SK-N-SH (cell line): ENCODE results near the gene MSH2.

Experiments
- CTCF ChIP-seq: fragments of 200-600 bp; sonication (generic); IDR thresholded peaks from 2 replicates; pipeline ENCODE4 v1.6.1; 2017; ENCODE audit warnings: antibody characterized with exemption, mild to moderate bottlenecking, moderate library complexity
- FOXM1 ChIP-seq: IDR thresholded peaks from 2 replicates; pipeline ENCODE4 v1.4.0; 2012; ENCODE audit warnings: low read depth, mild to moderate bottlenecking
- GABPA ChIP-seq: IDR thresholded peaks from 2 replicates; pipeline ENCODE4 v1.4.0; 2012; ENCODE audit warnings: low read depth, mild to moderate bottlenecking
- JUND ChIP-seq: IDR thresholded peaks from 2 replicates; pipeline ENCODE4 v1.4.0; 2012
- RAD21 ChIP-seq: IDR thresholded peaks from 2 replicates; pipeline ENCODE4 v1.6.1; 2012; ENCODE audit warnings: mild to moderate bottlenecking, low read length
- SIN3A ChIP-seq: IDR thresholded peaks from 2 replicates; pipeline ENCODE4 v1.6.1; 2012; ENCODE audit warnings: low read depth, mild to moderate bottlenecking, low read length, moderate library complexity, borderline replicate concordance
- TF ChIP-seq, protein P1 (sequence below): IDR thresholded peaks from 2 replicates; pipeline ENCODE4 v1.6.1; 2012; ENCODE audit warnings: mild to moderate bottlenecking, low read depth, low read length, moderate library complexity

DNA sequence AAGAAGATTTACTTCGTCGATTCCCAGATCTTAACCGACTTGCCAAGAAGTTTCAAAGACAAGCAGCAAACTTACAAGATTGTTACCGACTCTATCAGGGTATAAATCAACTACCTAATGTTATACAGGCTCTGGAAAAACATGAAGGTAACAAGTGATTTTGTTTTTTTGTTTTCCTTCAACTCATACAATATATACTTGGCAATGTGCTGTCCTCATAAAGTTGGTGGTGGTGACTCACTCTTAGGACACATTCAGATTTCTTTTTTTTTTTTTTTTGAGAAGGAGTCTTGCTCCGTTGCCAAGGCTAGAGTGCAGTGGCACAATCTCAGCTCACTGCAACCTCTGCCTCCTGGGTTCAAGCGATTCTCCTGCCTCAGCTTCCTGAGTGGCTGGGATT is 26.8 kb downstream of the MSH2 start:
- TF ChIP-seq CTCF: no peak
- TF ChIP-seq, protein P1, sequence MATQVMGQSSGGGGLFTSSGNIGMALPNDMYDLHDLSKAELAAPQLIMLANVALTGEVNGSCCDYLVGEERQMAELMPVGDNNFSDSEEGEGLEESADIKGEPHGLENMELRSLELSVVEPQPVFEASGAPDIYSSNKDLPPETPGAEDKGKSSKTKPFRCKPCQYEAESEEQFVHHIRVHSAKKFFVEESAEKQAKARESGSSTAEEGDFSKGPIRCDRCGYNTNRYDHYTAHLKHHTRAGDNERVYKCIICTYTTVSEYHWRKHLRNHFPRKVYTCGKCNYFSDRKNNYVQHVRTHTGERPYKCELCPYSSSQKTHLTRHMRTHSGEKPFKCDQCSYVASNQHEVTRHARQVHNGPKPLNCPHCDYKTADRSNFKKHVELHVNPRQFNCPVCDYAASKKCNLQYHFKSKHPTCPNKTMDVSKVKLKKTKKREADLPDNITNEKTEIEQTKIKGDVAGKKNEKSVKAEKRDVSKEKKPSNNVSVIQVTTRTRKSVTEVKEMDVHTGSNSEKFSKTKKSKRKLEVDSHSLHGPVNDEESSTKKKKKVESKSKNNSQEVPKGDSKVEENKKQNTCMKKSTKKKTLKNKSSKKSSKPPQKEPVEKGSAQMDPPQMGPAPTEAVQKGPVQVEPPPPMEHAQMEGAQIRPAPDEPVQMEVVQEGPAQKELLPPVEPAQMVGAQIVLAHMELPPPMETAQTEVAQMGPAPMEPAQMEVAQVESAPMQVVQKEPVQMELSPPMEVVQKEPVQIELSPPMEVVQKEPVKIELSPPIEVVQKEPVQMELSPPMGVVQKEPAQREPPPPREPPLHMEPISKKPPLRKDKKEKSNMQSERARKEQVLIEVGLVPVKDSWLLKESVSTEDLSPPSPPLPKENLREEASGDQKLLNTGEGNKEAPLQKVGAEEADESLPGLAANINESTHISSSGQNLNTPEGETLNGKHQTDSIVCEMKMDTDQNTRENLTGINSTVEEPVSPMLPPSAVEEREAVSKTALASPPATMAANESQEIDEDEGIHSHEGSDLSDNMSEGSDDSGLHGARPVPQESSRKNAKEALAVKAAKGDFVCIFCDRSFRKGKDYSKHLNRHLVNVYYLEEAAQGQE: no peak
- TF ChIP-seq RAD21: no peak
- TF ChIP-seq FOXM1: no peak
- peak; percentile 53 for TF ChIP-seq JUND
- no peak for TF ChIP-seq SIN3A
- no peak for TF ChIP-seq GABPA
